ENCODE measurements around the gene FNDC7. TPM values are rescaled to one million over a fixed set of nuclear protein-coding genes. Genes with fewer than 3 reads are reported as not detected.

FNDC7 gene
- total and polyA plus RNA-seq, 9 of the 15 experiments (the other 6 are each of a cell fraction or from before 2014, with no cell fraction given) = not detected

DNA sequence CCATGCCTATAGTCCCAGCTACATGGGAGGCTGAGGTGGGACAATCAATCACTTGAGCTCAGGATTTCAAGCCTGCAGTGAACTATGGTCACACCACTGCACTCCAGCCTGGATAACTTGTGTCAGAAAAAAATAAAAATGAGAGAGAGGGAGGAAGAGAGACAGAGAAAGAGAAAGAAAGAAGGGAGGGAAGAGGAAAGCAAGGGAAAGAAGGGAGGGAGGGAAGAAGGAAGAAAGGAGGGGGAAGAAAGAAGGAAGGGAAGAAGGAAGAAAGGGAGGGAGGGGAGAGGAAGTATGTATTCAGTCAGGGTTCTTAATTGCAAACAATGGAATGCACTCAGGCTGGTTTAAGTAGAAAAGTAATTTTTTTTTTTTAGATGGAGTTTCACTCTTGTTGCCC lies 43.9 kb upstream of the FNDC7 start (continued):
- TF ChIP-seq ZBTB11 (CRISPR knock-in tag; IDR thresholded peaks at IDR 0.05) (no peak), ZNF518B (CRISPR knock-in tag; IDR thresholded peaks at IDR 0.05) (no peak), KDM2B (CRISPR knock-in tag; IDR thresholded peaks at IDR 0.05) (no peak), ZNF121 (CRISPR knock-in tag; conservative IDR thresholded peaks at IDR 0.05) (no peak), LARP7 (IDR thresholded peaks at IDR 0.05) (peak; percentile 67; the same call in 1 of the 2 replicates), NELFE (IDR thresholded peaks at IDR 0.05; ENCODE audit: insufficient read depth, insufficient read length) (no peak), RBM15 (IDR thresholded peaks at IDR 0.05; ENCODE audit: insufficient read depth, low read length) (no peak), MEF2D (tag; conservative IDR thresholded peaks at IDR 0.05; ENCODE audit: low read depth) (no peak), BRD4 (IDR thresholded peaks at IDR 0.05) (no peak), ZSCAN32 (CRISPR knock-in tag; IDR thresholded peaks at IDR 0.05) (no peak), MCM7 (IDR thresholded peaks at IDR 0.05) (0 out of 4 replicates have a peak, but pooled peaks of 1 of the 2 experiments have one; percentile 53)
- TF ChIP-seq, protein P1, sequence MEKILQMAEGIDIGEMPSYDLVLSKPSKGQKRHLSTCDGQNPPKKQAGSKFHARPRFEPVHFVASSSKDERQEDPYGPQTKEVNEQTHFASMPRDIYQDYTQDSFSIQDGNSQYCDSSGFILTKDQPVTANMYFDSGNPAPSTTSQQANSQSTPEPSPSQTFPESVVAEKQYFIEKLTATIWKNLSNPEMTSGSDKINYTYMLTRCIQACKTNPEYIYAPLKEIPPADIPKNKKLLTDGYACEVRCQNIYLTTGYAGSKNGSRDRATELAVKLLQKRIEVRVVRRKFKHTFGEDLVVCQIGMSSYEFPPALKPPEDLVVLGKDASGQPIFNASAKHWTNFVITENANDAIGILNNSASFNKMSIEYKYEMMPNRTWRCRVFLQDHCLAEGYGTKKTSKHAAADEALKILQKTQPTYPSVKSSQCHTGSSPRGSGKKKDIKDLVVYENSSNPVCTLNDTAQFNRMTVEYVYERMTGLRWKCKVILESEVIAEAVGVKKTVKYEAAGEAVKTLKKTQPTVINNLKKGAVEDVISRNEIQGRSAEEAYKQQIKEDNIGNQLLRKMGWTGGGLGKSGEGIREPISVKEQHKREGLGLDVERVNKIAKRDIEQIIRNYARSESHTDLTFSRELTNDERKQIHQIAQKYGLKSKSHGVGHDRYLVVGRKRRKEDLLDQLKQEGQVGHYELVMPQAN (IDR thresholded peaks at IDR 0.05; ENCODE audit: borderline replicate concordance) = no peak
- TF ChIP-seq, protein P2, sequence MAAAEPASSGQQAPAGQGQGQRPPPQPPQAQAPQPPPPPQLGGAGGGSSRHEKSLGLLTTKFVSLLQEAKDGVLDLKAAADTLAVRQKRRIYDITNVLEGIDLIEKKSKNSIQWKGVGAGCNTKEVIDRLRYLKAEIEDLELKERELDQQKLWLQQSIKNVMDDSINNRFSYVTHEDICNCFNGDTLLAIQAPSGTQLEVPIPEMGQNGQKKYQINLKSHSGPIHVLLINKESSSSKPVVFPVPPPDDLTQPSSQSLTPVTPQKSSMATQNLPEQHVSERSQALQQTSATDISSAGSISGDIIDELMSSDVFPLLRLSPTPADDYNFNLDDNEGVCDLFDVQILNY (CRISPR knock-in tag; IDR thresholded peaks at IDR 0.05) = no peak
